ENCODE data around the gene DENR. TPM values are rescaled to one million over a fixed set of nuclear protein-coding genes. Genes with fewer than 3 reads are reported as not detected.

DENR gene
- total and polyA plus RNA-seq, 2 of the 8 experiments (the other 6 are each of a cell fraction or from before 2014, with no cell fraction given), result 26.9 to 84.0 TPM

DNA sequence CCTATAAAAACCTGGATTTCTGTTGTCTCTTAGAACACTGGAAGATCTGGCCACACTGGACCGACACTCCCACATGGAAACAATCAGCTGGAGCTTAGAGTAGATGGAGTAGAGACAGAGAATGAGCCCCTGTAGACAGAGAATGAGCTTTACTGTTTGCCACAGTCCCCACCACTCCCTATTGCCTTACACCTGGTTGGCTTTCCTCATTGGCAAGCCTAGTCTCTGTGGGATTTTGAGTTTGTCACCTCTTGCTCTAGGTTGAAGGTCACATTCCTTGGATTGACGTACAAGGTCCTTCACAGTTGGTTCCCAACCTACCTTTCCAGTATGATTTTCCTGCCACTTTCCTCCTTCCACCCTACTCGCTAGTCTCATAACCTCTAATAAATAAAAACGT, 20.0 kb upstream of the DENR start (continued):
- no peak for TF ChIP-seq TBP (IDR thresholded peaks at IDR 0.05; ENCODE audit: low read depth, low read length)
- TF ChIP-seq NANOG (IDR thresholded peaks at IDR 0.05; ENCODE audit: insufficient read depth, low read depth, low read length, poor library complexity, severe bottlenecking), result no peak

Measured in H1 (cell line).